ENCODE data around the gene CCDC134. TPM values are rescaled to one million over a fixed set of nuclear protein-coding genes. Genes with fewer than 3 reads are reported as not detected.

The CCDC134 gene
- total RNA-seq, 1 donor from 2014 or later = 11.3 TPM

DNA sequence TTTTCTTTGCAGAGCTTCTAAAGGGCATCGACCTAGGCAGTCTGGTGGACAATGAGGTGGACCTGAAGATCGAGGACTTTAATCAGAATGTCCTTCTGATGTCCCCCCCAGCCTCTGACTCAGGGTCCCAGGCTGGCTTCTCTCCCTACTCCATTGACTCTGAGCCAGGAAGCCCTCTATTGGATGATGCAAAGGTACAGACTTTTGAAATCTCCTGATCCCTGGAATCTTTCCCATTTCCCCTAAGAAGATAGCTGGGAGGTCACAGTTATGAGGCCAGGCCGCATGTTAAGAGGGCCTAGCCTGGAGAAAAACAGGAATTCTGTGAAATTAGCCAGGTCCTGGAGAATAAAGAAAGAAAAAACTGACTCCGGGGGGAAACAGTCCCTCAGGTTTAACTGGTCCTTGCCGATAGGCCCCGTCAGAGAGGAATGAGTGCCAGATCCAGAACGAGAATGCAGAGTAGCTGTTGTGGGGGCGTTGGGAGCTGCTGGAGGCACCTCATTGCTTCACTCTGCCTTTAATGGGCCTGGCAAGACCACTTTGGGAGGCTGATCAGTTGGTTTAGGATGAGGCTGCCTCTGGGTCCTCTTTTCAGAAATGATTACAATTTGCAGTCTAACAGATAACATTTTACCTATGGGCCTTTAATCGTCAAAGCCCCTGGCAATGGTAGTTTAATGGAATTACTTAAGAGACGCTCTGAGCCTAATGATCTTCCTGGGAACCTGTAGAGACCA is 75.2 kb downstream of the CCDC134 start:
- Histone ChIP-seq H3K9me3 (ENCODE audit: insufficient read depth, low read depth, low read length) (no peaks in the 10 kb centered on the region), H3K79me2 (ENCODE audit: insufficient read depth, low read length) (no peaks in the 10 kb centered on the region), H3K4me3 (ENCODE audit: insufficient read depth, low read depth, low read length) (no peak overlapping the region), H3K9ac (ENCODE audit: low read length) (no peak overlapping the region), H2AFZ (ENCODE audit: low read depth, low read length) (no peak overlapping the region), H3K27me3 (ENCODE audit: insufficient read depth, low read length) (no peaks in the 10 kb centered on the region), H3K4me2 (ENCODE audit: low read length) (no peak overlapping the region), H3K4me1 (ENCODE audit: insufficient read depth, low read length) (peaks cover 5% of the 10 kb centered on the region), H3K36me3 (ENCODE audit: insufficient read depth, low read length) (peaks cover 37% of the 10 kb centered on the region), H4K20me1 (ENCODE audit: insufficient read depth, low read length) (peaks cover 43% of the 10 kb centered on the region), H3K27ac (ENCODE audit: low read depth, low read length) (no peak overlapping the region)
- FAIRE-seq = no peak
- H3K4me1 Mint-ChIP-seq (ENCODE audit: low read depth, unreplicated experiment) = peaks cover 2% of the 10 kb centered on the region
- no peaks in the 10 kb centered on the region for H3K27me3 Mint-ChIP-seq (ENCODE audit: low read depth, unreplicated experiment)
- peak overlapping the region; percentile 26 for H3K27ac Mint-ChIP-seq (ENCODE audit: unreplicated experiment)
- peaks cover 26% of the 10 kb centered on the region for H3K36me3 Mint-ChIP-seq (ENCODE audit: low read depth, unreplicated experiment)
- no peaks in the 10 kb centered on the region for H3K9me3 Mint-ChIP-seq (ENCODE audit: unreplicated experiment)
- DNase-seq (ENCODE audit: low read depth) = no peak
- H3K4me3 Mint-ChIP-seq (ENCODE audit: unreplicated experiment) = no peak overlapping the region
- TF ChIP-seq EZH2 (IDR thresholded peaks at IDR 0.05; ENCODE audit: insufficient read depth, low read length) (no peak), CTCF (IDR thresholded peaks at IDR 0.05; ENCODE audit: insufficient read depth, low read depth, low read length) (no peak)

Other genes starting within 250 kb of the CCDC134 start
- 10.3 and 11.4 TPM in 2 replicates for gene CSDC2, start 239.7 kb upstream of the CCDC134 start, total RNA-seq
- 39.4 and 42.3 TPM in 2 replicates for gene PMM1, start 210.8 kb upstream of the CCDC134 start, total RNA-seq
- gene DESI1, start 179.6 kb upstream of the CCDC134 start, total RNA-seq = 48.2 and 48.3 TPM in 2 replicates
- 221 and 232 TPM in 2 replicates for gene XRCC6, start 179.4 kb upstream of the CCDC134 start, total RNA-seq
- 163 and 175 TPM in 2 replicates for gene SNU13, start 111.8 kb upstream of the CCDC134 start, total RNA-seq
- gene MEI1, start 101.2 kb upstream of the CCDC134 start, total RNA-seq = 0.19 and 0.64 TPM in 2 replicates
- 72.5 and 83.9 TPM in 2 replicates for gene SREBF2, start 32.4 kb downstream of the CCDC134 start, total RNA-seq
- not detected in 2 replicates for gene SHISA8, start 114.4 kb downstream of the CCDC134 start, total RNA-seq
- gene TNFRSF13C, start 126.1 kb downstream of the CCDC134 start, total RNA-seq = 0.12 TPM in 1 of 2 replicates, not detected in the other
- 0.84 and 2.0 TPM in 2 replicates for gene CENPM, start 146.5 kb downstream of the CCDC134 start, total RNA-seq
- gene SEPTIN3, start 168.8 kb downstream of the CCDC134 start, total RNA-seq = 0.43 and 0.52 TPM in 2 replicates
- not detected in 2 replicates for gene WBP2NL, start 198.1 kb downstream of the CCDC134 start, total RNA-seq